ENCODE measurements around the gene UGT1A7.

The UGT1A7 gene

GRCh38 chr2:233671290-233672161, 10.2 kb upstream of the UGT1A7 start, which contains the start of gene UGT1A9:
Gene UGT1A9 (plus strand): TSS chr2:233671898. CDS start chr2:233671935, 37 bp downstream.
- no peak within 1 kb of the TSS for H3K4me3 ChIP-seq (ENCODE audit: low read depth, low read length)
- no peak for DNase-seq (ENCODE audit: low read depth)
- no peak for TF ChIP-seq CTCF (IDR thresholded peaks at IDR 0.05; ENCODE audit: low read depth, low read length, missing control alignments)
- in situ Hi-C loops (cut with HindIII; ENCODE audit: low sequenced_read_pairs), result no loop called here

- TF ChIP-seq CTCF (IDR thresholded peaks at IDR 0.05; ENCODE audit: low read depth, low read length, missing control alignments), result no peak
- DNase-seq (ENCODE audit: low read depth), result no peak
- H3K4me3 ChIP-seq (ENCODE audit: low read depth, low read length), result no peak overlapping the region
- in situ Hi-C loops (cut with HindIII; ENCODE audit: low sequenced_read_pairs), result no loop called here
Measured at GRCh38 chr2:233672886-233673285, 8.8 kb upstream of the UGT1A7 start.

DNA sequence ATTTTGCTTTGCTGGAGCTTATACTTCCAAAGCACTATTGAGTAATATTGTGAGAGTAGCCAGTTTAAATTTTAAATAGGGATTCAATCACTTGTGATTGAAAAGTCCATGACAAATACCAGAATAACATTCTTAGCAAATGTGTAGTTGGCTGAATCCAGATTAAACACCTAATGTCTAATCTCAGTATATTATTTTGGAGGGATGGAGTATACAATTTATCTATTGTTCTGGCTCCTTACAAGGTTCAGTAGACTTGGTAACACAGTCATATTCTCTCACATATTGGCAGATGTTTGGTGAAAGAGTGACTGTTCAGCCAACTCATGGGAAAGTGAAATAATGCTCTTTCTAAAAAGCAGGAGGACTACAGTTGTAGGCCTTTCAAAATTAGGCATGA, 7.8 kb upstream of the UGT1A7 start:
- no peak for TF ChIP-seq CTCF (IDR thresholded peaks at IDR 0.05; ENCODE audit: low read depth, low read length, missing control alignments)
- no peak for DNase-seq (ENCODE audit: low read depth)
- no peak overlapping the region for H3K4me3 ChIP-seq (ENCODE audit: low read depth, low read length)
- in situ Hi-C loops (cut with HindIII; ENCODE audit: low sequenced_read_pairs), result no loop called here

DNA sequence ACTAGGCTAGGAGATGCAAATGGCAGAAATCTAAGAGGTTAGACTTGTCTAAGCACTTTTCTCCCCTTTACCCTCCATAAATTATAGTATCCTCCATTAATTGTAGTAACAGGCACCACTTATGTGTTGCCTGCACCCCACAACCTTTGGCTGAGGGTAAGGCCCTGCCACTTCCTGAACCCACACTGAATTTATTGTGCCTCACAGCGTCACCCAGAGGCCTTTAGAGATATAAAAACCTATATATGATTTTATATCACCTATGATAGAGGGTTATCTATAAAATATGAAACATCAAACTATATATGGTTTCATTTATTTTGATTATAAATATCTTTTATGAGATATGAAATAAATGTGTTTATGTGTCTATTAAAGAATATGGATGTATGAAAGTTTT, 7.4 kb upstream of the UGT1A7 start:
- DNase-seq (ENCODE audit: low read depth), result no peak
- no peak for TF ChIP-seq CTCF (IDR thresholded peaks at IDR 0.05; ENCODE audit: low read depth, low read length, missing control alignments)
- in situ Hi-C loops (cut with HindIII; ENCODE audit: low sequenced_read_pairs), result no loop called here
- no peak overlapping the region for H3K4me3 ChIP-seq (ENCODE audit: low read depth, low read length)

DNA sequence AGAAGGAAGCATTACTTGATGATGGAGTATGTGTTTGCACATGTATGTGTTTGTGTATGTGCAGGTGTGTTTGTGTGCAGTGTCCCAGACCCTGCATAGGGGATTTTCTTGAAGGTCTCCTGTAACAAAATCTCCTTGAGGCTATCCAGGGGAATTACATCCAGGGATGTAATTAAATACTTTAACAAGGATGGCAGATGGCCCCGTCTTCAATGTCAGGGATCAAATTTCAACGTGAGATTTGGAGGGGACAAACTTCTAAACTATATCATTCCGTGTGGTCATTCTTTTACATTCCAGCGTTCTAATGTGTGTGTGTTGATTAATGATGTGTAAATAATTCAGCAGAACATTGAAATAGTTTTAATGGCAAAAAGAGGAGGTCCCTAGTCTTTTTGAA, 6.7 kb upstream of the UGT1A7 start:
- no peak overlapping the region for H3K4me3 ChIP-seq (ENCODE audit: low read depth, low read length)
- DNase-seq (ENCODE audit: low read depth), result no peak
- no peak for TF ChIP-seq CTCF (IDR thresholded peaks at IDR 0.05; ENCODE audit: low read depth, low read length, missing control alignments)
- in situ Hi-C loops (cut with HindIII; ENCODE audit: low sequenced_read_pairs), result no loop called here

DNA sequence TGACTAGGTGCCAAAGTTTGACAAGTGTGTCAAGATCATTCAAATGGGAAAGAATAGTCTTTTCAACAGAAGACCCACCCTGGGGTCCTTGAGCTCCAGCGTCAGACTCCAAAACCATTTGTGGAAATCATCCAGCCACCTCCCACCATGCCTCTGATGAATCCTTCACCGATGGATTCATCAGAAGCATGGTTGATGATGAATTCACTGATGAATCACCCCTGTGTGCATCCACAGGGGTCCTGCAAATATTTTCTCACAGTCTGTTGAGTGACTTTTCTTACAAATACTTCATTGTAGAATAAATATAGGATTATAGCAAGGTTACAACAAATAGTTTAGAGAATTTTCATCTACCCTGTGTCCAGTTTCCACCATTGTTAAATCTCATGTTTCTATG, 5.7 kb upstream of the UGT1A7 start:
- no peak for TF ChIP-seq CTCF (IDR thresholded peaks at IDR 0.05; ENCODE audit: low read depth, low read length, missing control alignments)
- no peak for DNase-seq (ENCODE audit: low read depth)
- no peak overlapping the region for H3K4me3 ChIP-seq (ENCODE audit: low read depth, low read length)
- in situ Hi-C loops (cut with HindIII; ENCODE audit: low sequenced_read_pairs), result no loop called here

Data from astrocyte of the cerebellum (primary cell).